GM12892 (cell line): ENCODE measurements around the gene TAF10.

ENCODE experiments used
- POLR2A ChIP-seq: IDR thresholded peaks from 2 replicates; pipeline ENCODE4 v1.6.1; 2011; ENCODE audit warnings: low read depth, low read length, control low read depth
- POLR2AphosphoS5 ChIP-seq: IDR thresholded peaks from 2 replicates; pipeline ENCODE4 v1.6.1; 2011; ENCODE audit warnings: low read depth, low read length, control low read depth
- TAF1 ChIP-seq: IDR thresholded peaks from 2 replicates; pipeline ENCODE4 v1.6.1; 2011; ENCODE audit warnings: low read depth, mild to moderate bottlenecking, control low read depth, low read length, borderline replicate concordance

DNA sequence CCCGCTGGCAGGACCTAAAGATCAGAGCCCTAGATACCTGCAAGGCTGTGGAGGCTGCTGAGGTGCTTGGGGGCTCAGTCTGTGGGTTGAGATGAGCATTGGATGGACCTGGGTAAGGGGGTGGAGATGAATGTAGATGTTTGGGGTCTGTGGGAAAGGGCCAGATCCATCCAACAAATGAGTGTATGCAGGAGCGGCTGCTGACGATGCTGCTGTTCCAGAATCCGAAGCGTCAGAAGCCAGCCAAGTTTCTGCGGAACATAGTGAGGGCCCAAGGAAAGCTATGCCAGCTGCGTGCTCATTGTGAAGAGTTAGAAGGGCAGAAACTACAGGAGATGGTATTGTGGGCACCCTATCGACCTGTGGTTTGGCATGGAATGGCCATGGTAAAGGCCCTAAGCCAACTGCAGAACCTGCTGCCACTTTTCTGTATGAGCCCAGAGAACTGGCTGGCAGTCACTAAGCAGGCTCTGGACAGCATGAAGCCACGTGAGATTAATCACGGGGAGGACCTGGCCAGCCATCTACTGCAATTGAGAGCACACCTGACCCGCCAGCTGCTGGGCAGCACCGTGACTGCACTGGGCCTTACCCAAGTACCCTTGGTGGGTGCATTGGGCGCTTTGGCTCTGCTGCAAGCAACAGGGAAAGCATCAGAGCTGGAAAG lies 45.2 kb downstream of the TAF10 start:
- no peak for TF ChIP-seq TAF1
- TF ChIP-seq POLR2AphosphoS5 = no peak
- TF ChIP-seq POLR2A = no peak
